CD4-positive, alpha-beta T cell treated with Interleukin-2 at 100 ng/mL for 4 hours (primary cell): Measurements from ENCODE around the gene GSS.

Experiments used
- DNase-seq: peaks from one replicate; pipeline ENCODE4 v3.0.0-alpha.2; 2020; ENCODE audit warnings: low spot score

The GSS gene

DNA sequence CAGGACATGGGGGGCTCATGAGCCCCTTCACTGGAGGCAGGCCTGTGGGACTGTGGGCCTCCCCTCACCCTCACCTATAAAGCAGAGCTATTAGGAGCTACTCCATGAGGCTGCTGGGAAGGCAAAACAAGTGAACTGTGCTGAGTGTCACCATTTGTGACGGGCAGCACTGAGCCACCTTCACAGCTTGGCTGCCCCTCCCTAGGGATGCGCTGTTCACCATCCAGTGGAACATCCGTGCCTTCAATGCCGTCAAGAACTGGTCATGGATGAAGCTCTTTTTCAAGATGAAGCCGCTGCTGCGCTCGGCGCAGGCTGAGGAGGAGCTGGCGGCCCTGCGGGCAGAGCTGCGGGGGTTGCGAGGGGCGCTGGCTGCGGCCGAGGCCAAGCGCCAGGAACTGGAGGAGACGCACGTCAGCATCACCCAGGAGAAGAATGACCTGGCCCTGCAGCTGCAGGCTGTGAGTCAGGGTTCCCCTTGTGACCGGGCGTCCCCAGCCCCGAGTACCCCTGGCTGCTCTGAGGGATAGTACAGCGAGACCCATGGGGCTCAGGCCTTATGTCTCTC lies 38.4 kb upstream of the GSS start:
- DNase-seq = no peak

DNA sequence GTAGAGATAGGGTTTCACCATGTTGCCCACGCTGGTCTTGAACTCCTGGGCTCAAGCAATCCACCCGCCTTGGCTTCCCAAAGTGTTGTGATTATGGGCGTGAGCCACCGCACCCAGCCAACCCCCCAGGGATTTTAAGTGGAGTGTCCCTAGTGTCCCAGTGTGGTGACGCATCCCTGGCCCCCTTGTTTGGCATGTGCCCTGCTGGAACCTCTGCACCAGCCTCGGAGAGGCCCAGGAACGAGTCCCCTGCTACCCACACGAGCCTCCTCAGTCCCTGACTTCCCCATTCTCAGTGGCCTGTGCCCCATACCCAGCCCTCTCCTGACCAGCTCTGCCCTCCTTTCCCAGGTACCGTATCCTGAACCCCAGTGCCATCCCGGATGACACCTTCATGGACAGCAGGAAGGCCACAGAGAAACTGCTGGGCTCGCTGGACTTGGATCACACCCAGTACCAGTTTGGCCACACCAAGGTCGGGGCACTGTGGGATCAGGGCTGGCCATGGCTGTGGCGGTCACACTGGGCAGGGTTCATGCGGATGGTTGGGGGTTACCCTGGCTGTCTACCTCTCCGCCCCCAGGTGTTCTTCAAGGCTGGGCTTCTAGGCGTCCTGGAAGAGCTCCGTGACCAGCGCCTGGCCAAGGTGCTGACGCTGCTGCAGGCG lies 37.3 kb upstream of the GSS start:
- no peak for DNase-seq

- no peak for DNase-seq
Measured at GRCh38 chr20:34990661-34991214, 35.1 kb upstream of the GSS start.

DNA sequence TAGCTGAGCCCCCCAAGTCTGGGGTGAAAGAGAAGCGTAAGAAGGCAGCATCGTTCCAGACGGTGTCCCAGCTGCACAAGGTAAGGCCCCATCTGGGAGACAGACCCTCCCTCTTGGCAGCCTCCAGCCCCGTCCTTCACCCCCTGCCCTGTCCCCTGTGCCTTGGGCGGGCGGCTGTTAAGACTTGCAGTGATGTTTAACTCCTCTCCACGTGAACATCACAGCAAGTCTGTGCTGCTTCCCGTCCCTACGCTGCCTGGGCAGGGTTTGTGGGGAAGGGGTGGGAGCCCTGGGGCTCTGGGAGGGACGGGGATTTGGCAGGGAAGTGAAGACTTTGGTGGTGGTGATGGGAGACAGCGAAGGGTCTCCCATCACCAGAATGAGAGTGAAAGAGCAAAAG lies 34.6 kb upstream of the GSS start:
- DNase-seq = no peak

GRCh38 chr20:34989670-34990069 lies 34.1 kb upstream of the GSS start:
- DNase-seq = no peak

- no peak for DNase-seq
Measured at GRCh38 chr20:34989118-34989517, 33.5 kb upstream of the GSS start.

- DNase-seq = no peak
Measured at GRCh38 chr20:34988191-34988540, 32.6 kb upstream of the GSS start.

DNA sequence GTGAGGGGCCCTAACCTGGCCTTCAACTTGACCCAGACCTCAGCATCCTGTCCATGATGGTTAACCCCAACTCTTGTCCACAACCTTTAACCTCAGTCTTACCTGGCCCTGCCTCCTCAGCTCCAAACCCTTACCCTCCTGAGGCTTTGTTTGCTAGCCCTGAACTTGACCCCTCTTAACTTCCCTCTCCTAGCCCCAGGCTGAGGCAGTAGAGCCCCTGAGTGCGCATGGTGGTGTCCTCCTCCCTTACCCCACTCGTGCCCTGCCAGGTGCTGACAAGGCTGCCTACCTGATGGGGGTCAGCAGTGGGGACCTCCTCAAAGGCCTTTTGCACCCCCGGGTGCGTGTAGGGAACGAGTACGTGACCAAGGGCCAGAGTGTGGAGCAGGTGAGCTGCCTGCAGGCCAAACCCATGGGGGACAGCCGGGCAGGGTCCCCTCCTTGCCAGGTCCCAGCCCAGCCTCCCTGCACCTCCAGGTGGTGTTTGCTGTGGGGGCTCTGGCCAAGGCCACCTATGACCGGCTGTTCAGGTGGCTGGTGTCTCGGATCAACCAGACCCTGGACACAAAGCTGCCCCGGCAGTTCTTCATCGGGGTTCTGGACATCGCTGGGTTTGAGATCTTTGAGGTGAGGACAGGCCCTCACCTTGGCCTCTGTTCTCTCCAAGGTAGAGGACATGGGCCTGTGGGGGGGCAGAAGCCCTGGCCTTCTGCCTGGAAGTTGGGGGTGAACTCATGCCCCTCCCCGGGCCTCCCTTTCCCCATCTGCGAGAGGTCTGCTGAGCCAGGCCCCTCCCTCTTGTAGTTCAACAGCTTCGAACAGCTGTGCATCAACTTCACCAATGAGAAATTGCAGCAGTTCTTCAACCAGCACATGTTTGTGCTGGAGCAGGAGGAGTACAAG lies 31.9 kb upstream of the GSS start:
- no peak for DNase-seq

- no peak for DNase-seq
Measured at GRCh38 chr20:34986311-34987287, 31.0 kb upstream of the GSS start.

- no peak for DNase-seq
Measured at GRCh38 chr20:34985461-34986310, 30.1 kb upstream of the GSS start.

- no peak for DNase-seq
Measured at GRCh38 chr20:34984756-34985261, 29.2 kb upstream of the GSS start.

- no peak for DNase-seq
Measured at GRCh38 chr20:34983995-34984735, 28.6 kb upstream of the GSS start.

DNA sequence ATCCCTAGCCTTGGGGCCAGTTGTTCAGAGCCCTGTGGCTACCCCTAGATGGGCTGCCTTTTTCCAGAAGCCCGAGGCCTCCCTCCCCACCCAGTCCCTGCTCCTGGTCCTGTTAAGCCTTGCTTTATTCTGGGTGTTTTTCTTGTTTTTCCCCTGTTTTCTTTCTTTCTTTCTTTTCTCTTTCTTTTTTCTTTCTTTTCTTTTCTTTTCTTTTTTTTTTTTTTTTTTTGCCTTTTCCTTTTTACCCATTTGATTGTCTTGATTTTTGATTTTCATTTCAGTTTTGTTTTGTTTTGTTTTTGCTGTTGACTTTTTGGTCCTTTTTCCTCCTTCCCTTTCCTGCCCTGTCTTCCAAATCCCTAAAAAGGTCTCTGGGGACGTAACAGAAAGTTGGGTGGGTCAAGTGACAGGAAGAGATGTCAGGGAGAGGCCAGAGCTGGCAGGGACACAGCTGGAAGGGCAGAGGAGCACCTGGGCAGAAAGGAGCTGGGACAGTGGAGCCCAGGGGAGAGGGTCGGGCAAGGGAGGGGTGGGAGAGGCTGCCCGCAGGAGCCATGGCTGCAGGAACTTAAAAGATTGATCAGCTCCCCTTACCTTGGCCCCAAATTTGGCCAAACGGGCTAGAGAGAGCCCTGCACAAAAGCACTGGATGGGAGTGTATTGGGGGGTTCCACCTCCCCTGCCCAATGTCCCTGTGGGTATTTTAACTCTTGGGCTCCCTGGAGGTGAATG lies 27.6 kb upstream of the GSS start:
- DNase-seq = no peak

GRCh38 chr20:34982270-34983088 lies 26.9 kb upstream of the GSS start:
- DNase-seq = no peak

DNA sequence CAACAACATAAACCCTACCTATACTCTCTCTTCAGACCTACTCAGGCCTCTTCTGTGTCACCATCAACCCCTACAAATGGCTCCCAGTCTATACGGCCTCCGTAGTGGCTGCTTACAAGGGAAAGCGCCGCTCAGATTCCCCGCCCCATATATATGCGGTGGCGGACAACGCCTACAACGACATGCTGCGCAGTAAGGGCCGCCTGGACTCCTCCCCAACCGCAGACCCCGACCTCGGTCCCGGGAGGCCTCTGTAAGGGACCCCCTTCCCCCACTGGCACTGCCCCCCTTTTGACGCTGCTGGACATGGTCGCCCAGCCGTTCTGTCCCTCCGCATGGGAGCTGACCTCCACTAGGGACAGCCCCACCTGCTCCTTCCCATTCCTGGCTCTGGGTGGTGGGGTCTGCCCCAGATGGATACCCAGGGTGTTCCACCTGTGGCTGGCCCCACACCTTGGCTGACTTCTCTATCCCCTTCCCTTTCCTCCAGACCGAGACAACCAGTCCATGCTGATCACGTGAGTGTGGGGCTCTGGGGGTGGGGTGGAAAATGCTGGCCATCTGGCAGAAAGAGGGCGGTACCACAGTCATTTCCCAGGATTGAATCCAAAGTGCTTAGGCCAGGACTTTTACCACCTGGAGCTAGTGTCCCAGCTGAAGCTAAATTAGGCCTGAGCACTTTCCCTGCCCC lies 25.1 kb upstream of the GSS start:
- DNase-seq = no peak

- DNase-seq = no peak
Measured at GRCh38 chr20:34979366-34980153, 24.0 kb upstream of the GSS start.
